A549 treated with AZD9567 at 1 μM for 4 hours (cell line): ENCODE measurements around the gene CCDC61. TPM values are rescaled to one million over a fixed set of nuclear protein-coding genes. Genes with fewer than 3 reads are reported as not detected.

Source experiments
- total RNA-seq: library from RNA; stranded (reverse); fragments of 200-300 nt; extraction: Qiagen RNA extraction; gene quantifications from 5 replicates; pipeline ENCODE4 v1.2.3, GENCODE V29; 2022; ENCODE audit not compliant: insufficient read depth

CCDC61 gene, protein sequence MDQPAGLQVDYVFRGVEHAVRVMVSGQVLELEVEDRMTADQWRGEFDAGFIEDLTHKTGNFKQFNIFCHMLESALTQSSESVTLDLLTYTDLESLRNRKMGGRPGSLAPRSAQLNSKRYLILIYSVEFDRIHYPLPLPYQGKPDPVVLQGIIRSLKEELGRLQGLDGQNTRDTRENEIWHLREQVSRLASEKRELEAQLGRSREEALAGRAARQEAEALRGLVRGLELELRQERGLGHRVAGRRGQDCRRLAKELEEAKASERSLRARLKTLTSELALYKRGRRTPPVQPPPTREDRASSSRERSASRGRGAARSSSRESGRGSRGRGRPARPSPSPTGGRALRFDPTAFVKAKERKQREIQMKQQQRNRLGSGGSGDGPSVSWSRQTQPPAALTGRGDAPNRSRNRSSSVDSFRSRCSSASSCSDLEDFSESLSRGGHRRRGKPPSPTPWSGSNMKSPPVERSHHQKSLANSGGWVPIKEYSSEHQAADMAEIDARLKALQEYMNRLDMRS
- 5.1 to 5.8 TPM (median 5.5 TPM) in 4 of 5 replicates, not detected in the other for total RNA-seq

GRCh38 chr19:45994998-45995714, at the start of gene CCDC61:
CCDC61 (plus strand) TSS chr19:45995467; CDS start chr19:46003019, 7,552 bp downstream.

GRCh38 chr19:45973553-45974338, 21.5 kb upstream of the CCDC61 start, which contains the start of gene NOVA2:
NOVA2 (minus strand) TSS chr19:45973865; CDS start chr19:45973351, 514 bp downstream.

GRCh38 chr19:46022431-46023310, 27.4 kb downstream of the CCDC61 start, which contains the start of gene PGLYRP1:
PGLYRP1 (minus strand) TSS chr19:46023053; CDS start chr19:46023021, 32 bp downstream.

GRCh38 chr19:46040952-46041500, 45.8 kb downstream of the CCDC61 start, which contains the start of gene IGFL4:
IGFL4 (minus strand) TSS chr19:46041002; CDS start chr19:46040962, 40 bp downstream.

Other genes with a start within 250 kb of the CCDC61 start
- gene SIX5, start 226.2 kb upstream of the CCDC61 start, total RNA-seq = 20.0 to 27.9 TPM (median 25.9 TPM) in 5 replicates
- 28.6 to 52.4 TPM (median 47.5 TPM) in 5 replicates for gene DMPK, start 213.0 kb upstream of the CCDC61 start, total RNA-seq
- gene DMWD, start 202.6 kb upstream of the CCDC61 start, total RNA-seq = 15.6 to 37.6 TPM (median 37.3 TPM) in 5 replicates
- not detected in 5 replicates for gene RSPH6A, start 180.2 kb upstream of the CCDC61 start, total RNA-seq
- 58.3 to 79.0 TPM (median 74.4 TPM) in 5 replicates for gene SYMPK, start 132.3 kb upstream of the CCDC61 start, total RNA-seq
- gene FOXA3, start 131.1 kb upstream of the CCDC61 start, total RNA-seq = 0.65 to 0.82 TPM (median 0.72 TPM) in 4 of 5 replicates, not detected in the other
- gene IRF2BP1, start 109.3 kb upstream of the CCDC61 start, total RNA-seq = 22.5 to 37.7 TPM (median 36.3 TPM) in 5 replicates
- gene MYPOP, start 92.9 kb upstream of the CCDC61 start, total RNA-seq = 6.8 to 9.6 TPM (median 8.7 TPM) in 5 replicates
- not detected in 5 replicates for gene NANOS2, start 80.7 kb upstream of the CCDC61 start, total RNA-seq
- 0.30 to 0.46 TPM (median 0.38 TPM) in 4 of 5 replicates, not detected in the other for gene NOVA2, start 21.6 kb upstream of the CCDC61 start, total RNA-seq
- gene PGLYRP1, start 27.6 kb downstream of the CCDC61 start, total RNA-seq = not detected in 5 replicates
- gene IGFL4, start 45.5 kb downstream of the CCDC61 start, total RNA-seq = 0.17 to 0.47 TPM (median 0.37 TPM) in 4 of 5 replicates, not detected in the other
- 0.14 to 0.37 TPM in 2 of 5 replicates, not detected in the others for gene IGFL3, start 129.2 kb downstream of the CCDC61 start, total RNA-seq
- 0.57 to 1.4 TPM (median 0.75 TPM) in 4 of 5 replicates, not detected in the other for gene IGFL2, start 152.8 kb downstream of the CCDC61 start, total RNA-seq
- gene IGFL1, start 234.3 kb downstream of the CCDC61 start, total RNA-seq = 1.2 to 2.0 TPM (median 1.6 TPM) in 4 of 5 replicates, not detected in the other